IgD-negative memory B cell (primary cell): ENCODE data around the gene ITIH5. TPM values are rescaled to one million over a fixed set of nuclear protein-coding genes. Genes with fewer than 3 reads are reported as not detected.

Experiments
- H3K27ac Mint-ChIP-seq, 3 donors: one replicate each; pipeline ENCODE4 v1.8.0; 2020 to 2022; ENCODE audit warnings: mild to moderate bottlenecking in 3 of 3, mixed read lengths in 3 of 3, moderate library complexity in 1 of 3
- H3K27me3 Mint-ChIP-seq: one replicate; pipeline ENCODE4 v1.8.0; 2021; ENCODE audit warnings: mixed read lengths
- H3K36me3 Mint-ChIP-seq: one replicate; pipeline ENCODE4 v1.8.0; 2020; ENCODE audit warnings: mild to moderate bottlenecking, mixed read lengths
- H3K4me1 Mint-ChIP-seq, 3 donors: one replicate each; pipeline ENCODE4 v1.8.0; 2020 to 2022; ENCODE audit warnings: mixed read lengths in 3 of 3, mild to moderate bottlenecking in 1 of 3
- H3K4me3 Mint-ChIP-seq, 4 donors: one replicate each; pipeline ENCODE4 v1.8.0; 2020 to 2022; ENCODE audit warnings: mild to moderate bottlenecking in 4 of 4, mixed read lengths in 4 of 4, moderate library complexity in 3 of 4
- H3K9me3 Mint-ChIP-seq, 3 donors: one replicate each; pipeline ENCODE4 v1.8.0; 2020 to 2021; ENCODE audit warnings: mixed read lengths in 3 of 3, mild to moderate bottlenecking in 1 of 3
- polyA plus RNA-seq: library from polyadenylated mRNA; unstranded; fragments of 300-500 nt; fragmentation: Illumina TruSeq; gene quantifications from one replicate; pipeline ENCODE4 v1.2.3, GENCODE V29; 2021

Gene ITIH5
- polyA plus RNA-seq, 1 donor from 2014 or later, result not detected

GRCh38 chr10:7592627-7593026 lies 74.1 kb downstream of the ITIH5 start:
- peaks cover 2% of the 10 kb centered on the region for H3K36me3 Mint-ChIP-seq
- no peak overlapping the region for H3K27ac Mint-ChIP-seq
- H3K4me1 Mint-ChIP-seq, result peaks cover 0 to 2% (median 0%) of the 10 kb centered on the region in 3 donors
- no peaks in the 10 kb centered on the region for H3K9me3 Mint-ChIP-seq
- H3K27me3 Mint-ChIP-seq, result peaks cover 17% of the 10 kb centered on the region
- no peak overlapping the region for H3K4me3 Mint-ChIP-seq

GRCh38 chr10:7590271-7590670 lies 76.5 kb downstream of the ITIH5 start:
- H3K27me3 Mint-ChIP-seq, result peaks cover 6% of the 10 kb centered on the region

GRCh38 chr10:7589748-7590147 lies 77.0 kb downstream of the ITIH5 start:
- no peak overlapping the region for H3K27ac Mint-ChIP-seq
- peaks cover 0 to 2% (median 0%) of the 10 kb centered on the region in 3 donors for H3K4me1 Mint-ChIP-seq

More at GRCh38 chr10:7590271-7590670, 76.5 kb downstream of the ITIH5 start:
- H3K27ac Mint-ChIP-seq, result no peak overlapping the region
- H3K36me3 Mint-ChIP-seq, result peaks cover 2% of the 10 kb centered on the region
- no peak overlapping the region for H3K4me3 Mint-ChIP-seq
- H3K9me3 Mint-ChIP-seq, result no peaks in the 10 kb centered on the region
- H3K4me1 Mint-ChIP-seq, result peaks cover 0 to 2% (median 0%) of the 10 kb centered on the region in 3 donors

GRCh38 chr10:7587865-7588188 lies 78.9 kb downstream of the ITIH5 start:
- no peak overlapping the region for H3K27ac Mint-ChIP-seq
- H3K27me3 Mint-ChIP-seq, result peaks cover 6% of the 10 kb centered on the region
- H3K4me3 Mint-ChIP-seq, result no peak overlapping the region
- peaks cover 0 to 2% (median 0%) of the 10 kb centered on the region in 3 donors for H3K4me1 Mint-ChIP-seq
- peaks cover 2% of the 10 kb centered on the region for H3K36me3 Mint-ChIP-seq
- H3K9me3 Mint-ChIP-seq, result no peaks in the 10 kb centered on the region

More at GRCh38 chr10:7589748-7590147, 77.0 kb downstream of the ITIH5 start:
- H3K27me3 Mint-ChIP-seq, result peaks cover 6% of the 10 kb centered on the region
- no peaks in the 10 kb centered on the region for H3K9me3 Mint-ChIP-seq
- H3K4me3 Mint-ChIP-seq, result no peak overlapping the region
- peaks cover 2% of the 10 kb centered on the region for H3K36me3 Mint-ChIP-seq

GRCh38 chr10:7587168-7587864 lies 79.5 kb downstream of the ITIH5 start:
- H3K4me1 Mint-ChIP-seq, result peaks cover 0 to 2% (median 0%) of the 10 kb centered on the region in 3 donors
- peaks cover 2% of the 10 kb centered on the region for H3K36me3 Mint-ChIP-seq
- no peak overlapping the region for H3K27ac Mint-ChIP-seq
- no peaks in the 10 kb centered on the region for H3K9me3 Mint-ChIP-seq
- peaks cover 6% of the 10 kb centered on the region for H3K27me3 Mint-ChIP-seq
- no peak overlapping the region for H3K4me3 Mint-ChIP-seq

- Mint-ChIP-seq H3K4me1 (peaks cover 0 to 2% (median 0%) of the 10 kb centered on the region in 3 donors), H3K9me3 (no peaks in the 10 kb centered on the region), H3K27me3 (peaks cover 3% of the 10 kb centered on the region), H3K36me3 (peaks cover 2% of the 10 kb centered on the region), H3K4me3 (no peak overlapping the region), H3K27ac (no peak overlapping the region)
These were observed 81.5 kb downstream of the ITIH5 start for GRCh38 chr10:7585228-7585627.

GRCh38 chr10:7583626-7584025 lies 83.1 kb downstream of the ITIH5 start:
- Mint-ChIP-seq H3K27me3 (no peaks in the 10 kb centered on the region), H3K4me3 (no peak overlapping the region), H3K4me1 (peaks cover 0 to 2% (median 0%) of the 10 kb centered on the region in 3 donors), H3K27ac (no peak overlapping the region), H3K36me3 (peaks cover 2% of the 10 kb centered on the region), H3K9me3 (peaks cover 0 to 2% (median 0%) of the 10 kb centered on the region in 3 donors)

- no peaks in the 10 kb centered on the region for H3K4me1 Mint-ChIP-seq
- H3K36me3 Mint-ChIP-seq, result peaks cover 2% of the 10 kb centered on the region
These were observed 86.2 kb downstream of the ITIH5 start for GRCh38 chr10:7580520-7580919.

GRCh38 chr10:7579681-7580080 lies 87.1 kb downstream of the ITIH5 start:
- H3K4me1 Mint-ChIP-seq, result no peaks in the 10 kb centered on the region
- H3K36me3 Mint-ChIP-seq, result peaks cover 2% of the 10 kb centered on the region
- H3K27ac Mint-ChIP-seq, result no peak overlapping the region
- H3K4me3 Mint-ChIP-seq, result no peak overlapping the region
- peaks cover 3% of the 10 kb centered on the region for H3K27me3 Mint-ChIP-seq
- peaks cover 0 to 2% (median 0%) of the 10 kb centered on the region in 3 donors for H3K9me3 Mint-ChIP-seq

More at GRCh38 chr10:7580520-7580919, 86.2 kb downstream of the ITIH5 start:
- Mint-ChIP-seq H3K27ac (no peak overlapping the region), H3K4me3 (no peak overlapping the region), H3K27me3 (peaks cover 3% of the 10 kb centered on the region), H3K9me3 (peaks cover 0 to 2% (median 0%) of the 10 kb centered on the region in 3 donors)

- Mint-ChIP-seq H3K27me3 (peaks cover 3% of the 10 kb centered on the region), H3K36me3 (peaks cover 4% of the 10 kb centered on the region), H3K4me1 (no peaks in the 10 kb centered on the region), H3K9me3 (peaks cover 0 to 2% (median 0%) of the 10 kb centered on the region in 3 donors), H3K4me3 (no peak overlapping the region), H3K27ac (no peak overlapping the region)
These were observed 89.2 kb downstream of the ITIH5 start for GRCh38 chr10:7577579-7577978.

GRCh38 chr10:7577176-7577575 lies 89.6 kb downstream of the ITIH5 start:
- Mint-ChIP-seq H3K9me3 (peaks cover 0 to 2% (median 0%) of the 10 kb centered on the region in 3 donors), H3K4me3 (no peak overlapping the region), H3K36me3 (peaks cover 4% of the 10 kb centered on the region), H3K4me1 (no peaks in the 10 kb centered on the region), H3K27ac (no peak overlapping the region), H3K27me3 (peaks cover 3% of the 10 kb centered on the region)

GRCh38 chr10:7576340-7576739 lies 90.4 kb downstream of the ITIH5 start:
- Mint-ChIP-seq H3K36me3 (peaks cover 4% of the 10 kb centered on the region), H3K4me1 (no peaks in the 10 kb centered on the region), H3K9me3 (peaks cover 0 to 2% (median 0%) of the 10 kb centered on the region in 3 donors), H3K4me3 (no peak overlapping the region), H3K27me3 (peaks cover 5% of the 10 kb centered on the region), H3K27ac (no peak overlapping the region)

- H3K4me3 Mint-ChIP-seq, result no peak overlapping the region
- no peaks in the 10 kb centered on the region for H3K4me1 Mint-ChIP-seq
These were observed 94.4 kb downstream of the ITIH5 start for GRCh38 chr10:7572391-7572790.

GRCh38 chr10:7571981-7572380 lies 94.8 kb downstream of the ITIH5 start:
- Mint-ChIP-seq H3K27ac (no peak overlapping the region), H3K4me3 (no peak overlapping the region), H3K27me3 (peaks cover 2% of the 10 kb centered on the region), H3K9me3 (no peaks in the 10 kb centered on the region), H3K36me3 (peaks cover 4% of the 10 kb centered on the region), H3K4me1 (no peaks in the 10 kb centered on the region)

More at GRCh38 chr10:7572391-7572790, 94.4 kb downstream of the ITIH5 start:
- Mint-ChIP-seq H3K27me3 (peaks cover 2% of the 10 kb centered on the region), H3K36me3 (peaks cover 4% of the 10 kb centered on the region), H3K9me3 (no peaks in the 10 kb centered on the region), H3K27ac (no peak overlapping the region)

- no peak overlapping the region for H3K4me3 Mint-ChIP-seq
- no peak overlapping the region for H3K27ac Mint-ChIP-seq
- H3K4me1 Mint-ChIP-seq, result no peaks in the 10 kb centered on the region
- no peaks in the 10 kb centered on the region for H3K9me3 Mint-ChIP-seq
- peaks cover 2% of the 10 kb centered on the region for H3K27me3 Mint-ChIP-seq
- peaks cover 4% of the 10 kb centered on the region for H3K36me3 Mint-ChIP-seq
These were observed 98.7 kb downstream of the ITIH5 start for GRCh38 chr10:7567911-7568620.
